GDM1 (cell line): ENCODE measurements around the gene OARD1.

Source experiments
- DNase-seq: peaks from one replicate; lab custom pipeline; 2025; lab: John Stamatoyannopoulos, UW

Gene OARD1

DNA sequence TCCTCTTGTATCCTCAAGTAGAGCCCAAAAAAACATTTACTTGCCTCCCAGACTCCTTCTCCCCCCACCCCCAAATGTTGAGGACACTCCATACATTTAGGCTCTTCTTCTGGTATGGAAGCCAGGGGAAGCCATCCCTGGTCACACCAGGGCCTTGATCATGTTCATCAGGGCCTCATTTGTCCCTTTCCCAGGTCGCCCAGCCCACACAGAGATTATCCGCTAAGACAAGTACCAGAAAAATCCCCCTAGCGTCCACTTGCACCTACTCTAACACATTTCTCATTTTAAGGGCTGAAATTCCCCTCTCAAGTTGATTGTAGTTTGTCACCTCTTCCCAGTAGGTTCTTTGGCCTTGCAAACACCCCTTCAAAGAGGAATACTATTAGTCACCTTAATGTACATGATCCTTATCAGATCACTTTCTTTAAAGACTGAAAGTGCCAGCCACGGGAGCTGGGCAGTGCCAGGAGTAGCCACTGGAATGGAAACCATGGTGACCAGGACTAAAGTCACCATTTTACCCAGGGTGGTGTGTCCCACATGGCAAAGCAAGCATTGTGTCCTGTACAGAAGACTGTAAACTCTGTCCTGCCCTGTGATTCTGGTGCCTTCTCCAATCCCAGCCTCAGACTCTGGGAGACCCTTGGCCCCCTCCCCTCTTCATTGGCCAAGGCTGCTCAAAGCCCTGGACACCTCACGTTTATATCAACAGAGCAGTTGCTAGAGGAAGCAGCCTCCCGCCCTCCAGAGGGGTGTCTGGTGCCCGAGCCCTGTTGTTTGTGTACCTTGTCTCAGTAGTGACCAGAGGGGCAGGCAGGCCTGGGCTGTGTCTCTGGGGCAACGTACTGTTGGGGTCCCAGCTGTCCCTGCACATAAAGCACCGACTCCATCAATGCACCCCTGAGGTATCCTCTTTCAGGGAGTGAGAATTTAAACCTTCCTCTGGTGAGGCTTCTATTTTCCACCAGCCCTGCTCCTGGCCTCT lies 24.1 kb downstream of the OARD1 start:
- no peak for DNase-seq

GRCh38 chr6:41047306-41047705 lies 24.9 kb downstream of the OARD1 start:
- no peak for DNase-seq

GRCh38 chr6:41046084-41046483 lies 26.1 kb downstream of the OARD1 start:
- no peak for DNase-seq

GRCh38 chr6:41045664-41046063 lies 26.5 kb downstream of the OARD1 start:
- no peak for DNase-seq

DNA sequence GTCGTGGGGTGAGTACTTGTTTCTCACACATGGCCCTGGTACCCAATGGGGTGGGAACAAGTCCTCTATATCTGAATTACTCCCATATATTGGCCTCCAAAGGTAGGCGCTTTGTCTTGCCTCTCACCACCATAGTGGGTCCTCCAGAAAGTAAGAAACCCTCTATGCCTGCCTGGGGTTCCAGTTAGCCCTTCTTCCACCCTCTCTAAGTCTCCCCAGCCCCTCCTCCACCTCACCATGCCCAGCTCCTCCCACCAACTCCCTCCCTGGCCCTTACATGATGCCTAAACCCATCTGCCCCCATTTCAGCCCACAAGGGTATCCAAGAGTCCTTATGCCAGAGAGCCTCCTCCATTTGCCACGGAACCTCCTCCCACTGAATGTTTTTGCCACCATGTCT lies 29.0 kb downstream of the OARD1 start:
- DNase-seq: no peak

- no peak for DNase-seq
Measured at GRCh38 chr6:41042226-41043055, 29.7 kb downstream of the OARD1 start, which contains the start of gene TSPO2. TSPO2 (plus strand) TSS chr6:41042467; CDS start chr6:41042986, 519 bp downstream.

DNA sequence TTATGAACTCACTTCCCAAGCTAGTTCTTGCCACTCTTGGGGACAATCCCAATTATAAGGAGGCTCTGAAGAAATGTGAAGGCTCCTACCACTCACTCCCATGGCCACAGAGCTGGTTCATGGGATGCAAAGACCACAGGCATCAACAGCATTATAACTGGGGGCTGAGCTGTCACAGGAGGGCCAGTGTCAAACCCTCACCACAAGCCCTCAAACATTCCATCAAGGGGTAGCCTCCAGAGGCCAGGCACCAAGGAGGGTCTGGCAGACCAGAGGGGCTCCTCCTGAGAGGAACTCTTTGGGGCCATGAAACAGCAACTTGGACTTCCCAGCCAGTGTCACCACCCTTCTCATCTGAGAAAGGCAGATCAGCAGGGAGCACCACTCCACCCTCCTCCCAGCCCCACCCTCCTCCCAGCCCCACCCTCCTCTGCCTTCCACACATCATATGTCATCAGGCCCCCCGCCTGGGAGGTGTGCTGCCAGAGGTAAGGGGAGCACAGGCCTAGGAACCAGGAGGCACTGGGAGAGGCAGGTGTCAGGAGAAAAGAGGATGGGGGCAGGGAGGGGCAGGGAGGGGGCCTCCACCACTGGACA lies 31.1 kb downstream of the OARD1 start:
- no peak for DNase-seq

DNA sequence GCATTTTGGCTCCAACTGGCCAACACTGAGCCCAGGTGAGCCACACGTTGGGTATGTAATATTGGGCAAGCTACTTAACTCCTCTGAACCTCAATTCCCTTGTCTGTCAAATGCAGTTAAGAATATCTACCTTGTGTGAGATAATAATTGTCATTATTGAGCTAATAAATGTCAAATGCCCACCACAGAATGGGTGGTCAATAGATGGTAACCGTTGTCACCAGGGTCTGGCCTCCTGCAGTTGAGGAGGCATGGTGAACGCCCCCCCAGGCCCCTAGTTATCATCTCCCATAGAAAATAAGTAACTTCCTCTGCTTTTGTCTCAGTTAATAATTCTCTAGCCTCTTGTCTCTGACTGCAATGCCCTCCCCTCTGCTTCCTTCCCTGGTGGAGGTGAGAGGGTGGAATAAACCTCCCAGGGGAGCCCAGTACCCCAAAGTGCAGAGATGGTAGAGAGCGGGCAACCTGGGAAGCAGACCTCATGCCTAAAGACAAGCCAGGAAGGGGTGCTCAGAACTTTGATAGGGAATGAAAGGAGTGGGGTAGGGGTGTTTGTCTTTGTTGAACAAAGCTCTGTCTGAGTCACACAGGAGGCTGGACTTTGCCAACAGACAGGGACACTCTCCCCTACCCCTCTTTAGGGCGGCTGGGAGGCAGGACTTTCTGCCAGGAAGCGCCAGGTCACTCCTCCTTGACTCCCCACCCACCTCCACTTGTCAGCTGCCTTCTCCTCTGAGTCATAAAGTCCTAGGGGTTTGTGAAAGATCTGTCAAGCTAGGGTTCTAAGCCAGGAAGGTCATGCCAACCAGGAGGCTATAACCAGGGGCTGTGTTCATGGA lies 31.8 kb downstream of the OARD1 start:
- DNase-seq: no peak

DNA sequence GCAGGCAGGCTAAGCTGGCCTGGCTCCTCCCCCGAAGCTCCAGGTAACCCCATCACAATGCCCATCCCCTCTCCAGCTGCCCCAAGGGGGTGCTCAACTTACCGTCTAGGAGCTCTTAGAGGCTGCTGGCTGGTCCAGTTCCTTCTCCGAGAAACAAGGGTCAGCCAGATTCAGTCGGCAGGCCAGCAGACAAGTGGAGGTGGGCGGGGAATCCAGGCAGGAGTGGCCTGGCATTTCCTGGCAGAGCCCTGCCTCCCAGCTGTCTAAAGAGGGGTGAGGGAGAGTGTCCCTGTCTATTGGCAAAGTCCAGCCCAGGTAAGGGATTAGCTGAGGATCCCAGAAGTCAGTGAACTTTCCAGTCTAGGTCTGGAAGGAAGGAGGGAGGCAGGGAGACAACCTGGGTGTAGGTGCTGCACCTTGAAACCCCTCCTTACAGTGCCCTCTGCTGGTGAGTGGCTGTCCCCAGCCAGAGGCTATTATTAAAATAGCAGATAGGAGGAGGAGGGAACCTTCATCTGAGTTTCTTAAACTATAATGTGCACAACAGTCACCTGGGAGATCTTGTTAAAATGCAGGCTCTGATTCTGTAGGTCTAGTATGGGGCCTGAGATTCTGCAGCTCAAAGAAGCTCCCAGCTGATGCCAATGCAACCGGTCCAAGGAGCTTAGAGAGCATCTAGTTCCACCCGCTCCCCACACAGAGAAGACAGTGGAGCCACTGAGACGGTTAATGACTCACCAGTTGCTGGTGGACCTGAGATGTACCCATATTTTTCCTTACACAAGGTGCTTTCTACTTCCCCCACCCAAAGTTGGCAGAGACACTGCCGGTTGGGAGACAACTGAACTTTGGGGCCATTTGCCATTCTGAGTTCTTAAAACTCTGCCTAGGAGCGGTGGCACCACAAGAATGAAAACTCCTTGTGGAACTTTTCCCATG lies 32.8 kb downstream of the OARD1 start, which contains the start of gene UNC5CL:
UNC5CL (minus strand) TSS at position 162 of the 939 bp plus-strand sequence. CDS start 4,147 bp downstream, outside the sequence.
- no peak for DNase-seq

DNA sequence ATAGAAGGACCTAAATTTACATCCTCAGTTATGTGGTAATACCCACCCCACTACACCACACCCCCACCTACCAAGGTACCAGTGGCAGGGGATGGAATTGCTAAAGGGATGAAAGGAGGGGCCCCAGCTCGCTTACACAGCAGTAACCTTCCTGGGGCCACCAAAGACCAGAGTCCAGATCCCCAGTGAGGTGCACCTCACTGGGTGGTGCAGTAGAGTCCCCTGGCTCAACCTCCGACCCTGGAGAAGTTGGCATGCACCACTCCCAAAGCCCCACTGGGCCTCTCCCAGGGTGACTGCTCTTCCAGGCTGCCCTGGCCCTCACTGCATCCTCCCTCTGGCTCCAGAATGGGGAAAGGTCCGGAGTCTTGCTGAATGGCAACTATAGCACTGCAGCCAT lies 34.0 kb downstream of the OARD1 start:
- DNase-seq: no peak

DNA sequence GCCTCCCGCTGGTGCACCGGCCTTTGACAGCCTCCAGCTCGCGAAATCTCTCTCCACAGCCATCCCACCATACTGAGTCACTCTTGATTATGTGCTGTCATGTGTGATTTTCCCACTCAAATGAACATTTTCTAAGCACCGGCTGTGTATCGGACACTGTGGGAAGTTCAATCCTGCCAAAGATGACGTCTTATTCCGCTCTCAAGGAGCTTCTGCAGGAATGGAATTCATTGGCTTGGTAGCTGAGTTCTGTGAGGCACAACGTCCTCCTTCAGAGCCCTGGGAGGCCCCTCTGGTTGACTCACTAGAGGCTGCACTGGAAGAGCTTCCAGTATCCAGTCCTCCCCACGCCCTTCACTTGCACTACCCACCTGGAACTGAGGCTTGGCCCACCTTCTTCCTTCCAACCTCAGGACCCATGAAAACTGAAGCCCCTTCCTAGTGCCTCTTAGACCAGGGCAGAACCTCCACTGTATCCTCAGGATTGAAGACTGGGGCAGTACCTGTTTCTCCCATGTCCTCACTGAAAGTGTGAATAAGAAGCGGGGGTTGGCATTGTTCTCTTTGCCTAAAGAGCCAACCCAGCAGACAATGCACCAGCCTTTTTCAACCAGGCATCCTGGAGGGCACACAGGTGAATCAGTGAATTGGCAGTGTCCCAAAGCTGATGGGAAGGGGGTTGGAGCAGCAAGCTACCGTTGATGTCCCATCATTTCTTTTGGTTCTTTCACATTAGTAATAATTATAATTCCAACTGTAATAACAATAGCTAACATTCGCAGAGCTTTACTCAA lies 34.9 kb downstream of the OARD1 start:
- DNase-seq: no peak

DNA sequence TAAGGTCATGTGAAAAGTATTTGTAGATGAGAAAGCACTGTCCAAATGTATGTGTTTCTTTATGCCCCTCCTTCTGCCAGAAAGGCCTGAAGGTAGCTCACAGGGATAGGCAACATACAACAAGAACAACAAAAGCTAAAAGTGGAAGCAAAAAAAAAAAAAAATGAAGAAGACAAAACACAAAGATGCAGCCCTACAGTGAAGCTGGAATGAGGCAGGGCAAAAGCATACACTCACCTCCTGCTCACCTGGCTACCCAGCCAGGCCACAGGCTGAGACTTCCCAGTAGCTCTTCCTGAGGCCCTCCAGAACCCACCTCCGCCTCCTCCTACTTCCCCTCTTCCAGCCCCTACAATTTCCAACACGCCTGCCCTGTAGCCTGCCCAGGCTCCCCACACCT lies 35.6 kb downstream of the OARD1 start:
- no peak for DNase-seq

- no peak for DNase-seq
Measured at GRCh38 chr6:41036186-41036585, 36.0 kb downstream of the OARD1 start.

GRCh38 chr6:41033776-41034175 lies 38.4 kb downstream of the OARD1 start:
- DNase-seq: no peak

DNA sequence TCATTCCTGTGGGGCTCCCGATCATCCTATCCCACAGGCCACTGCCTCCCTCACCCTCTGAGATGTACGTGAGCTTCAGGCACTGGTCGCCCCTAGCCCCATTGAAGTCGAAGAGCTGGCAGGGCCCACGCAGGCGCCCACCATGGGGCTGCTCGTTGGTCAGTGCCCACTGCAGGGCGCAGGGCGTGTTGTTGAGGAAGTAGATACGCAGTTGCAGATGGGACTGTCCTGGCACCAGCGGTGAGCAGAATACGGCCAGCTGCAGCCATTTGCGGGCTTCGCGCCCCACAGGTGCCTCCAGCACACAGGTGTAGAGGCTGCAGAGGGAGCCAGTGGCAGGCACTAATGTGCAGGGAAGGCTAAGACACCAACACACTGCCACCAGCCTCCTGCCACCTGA lies 39.3 kb downstream of the OARD1 start:
- DNase-seq: no peak

GRCh38 chr6:41028561-41029412 lies 43.4 kb downstream of the OARD1 start:
- peak; percentile 40 for DNase-seq

GRCh38 chr6:41027799-41028560 lies 44.2 kb downstream of the OARD1 start:
- peak; percentile 83 for DNase-seq

- DNase-seq: no peak
Measured at GRCh38 chr6:41027241-41027640, 44.9 kb downstream of the OARD1 start.
